Dedifferentiated amniotic fluid mesenchymal stem cell (primary cell): Measurements from ENCODE around the gene ISL2.

Experiments
- DNase-seq: peaks from one replicate; pipeline ENCODE4 v3.0.0-alpha.2; 2016; ENCODE audit errors: extremely low spot score

ISL2 gene

DNA sequence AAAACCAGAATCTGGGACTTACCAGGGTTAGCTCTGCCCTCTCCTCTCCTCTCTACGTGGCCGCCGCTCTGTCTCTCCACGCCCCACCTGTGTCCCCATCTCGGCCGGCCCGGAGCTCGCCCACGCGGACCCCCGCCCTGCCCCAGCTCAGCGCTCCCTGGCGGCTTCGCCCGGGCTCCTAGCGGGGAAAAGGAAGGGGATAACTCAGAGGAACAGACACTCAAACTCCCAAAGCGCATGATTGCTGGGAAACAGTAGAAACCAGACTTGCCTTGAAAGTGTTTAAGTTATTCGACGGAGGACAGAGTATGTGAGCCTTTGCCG, 5.4 kb downstream of the ISL2 start:
- DNase-seq, result no peak

DNA sequence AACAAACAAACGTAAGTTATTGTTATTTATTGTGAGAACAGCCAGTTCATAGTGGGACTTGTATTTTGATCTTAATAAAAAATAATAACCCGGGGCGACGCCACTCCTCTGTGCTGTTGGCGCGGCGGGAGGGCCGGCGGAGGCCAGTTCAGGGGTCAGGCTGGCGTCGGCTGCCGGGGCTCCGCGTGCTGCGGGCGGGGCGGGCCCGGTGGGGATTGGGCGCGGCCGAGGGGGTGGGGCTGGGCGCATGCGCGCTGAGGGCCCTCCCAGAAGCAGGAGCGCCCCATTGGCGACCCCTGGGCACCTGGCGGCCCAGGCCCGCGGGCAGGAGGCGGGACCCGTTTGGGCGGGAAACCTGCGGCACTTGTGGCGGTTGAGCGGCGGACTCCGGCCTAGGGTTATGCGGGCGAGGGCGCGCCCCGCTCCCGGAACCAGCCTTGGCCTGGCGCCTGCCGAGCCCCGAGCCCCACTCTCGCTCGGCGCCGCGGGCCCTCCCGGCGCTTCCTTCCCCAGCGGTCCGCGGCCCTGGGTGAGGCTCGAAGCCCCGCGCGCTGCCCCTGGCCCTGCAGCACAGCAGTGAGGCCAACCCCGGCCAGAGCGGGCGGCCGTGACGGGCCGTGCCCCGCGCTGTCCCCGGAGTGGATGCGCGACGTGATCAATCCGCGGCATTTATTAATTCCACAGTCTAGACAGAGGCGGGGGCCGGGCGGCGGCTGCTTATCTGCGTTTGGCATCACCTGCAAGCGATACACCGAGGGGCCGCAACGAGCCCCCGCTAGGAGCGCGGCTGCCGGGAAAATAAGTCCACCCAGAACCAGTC, 6.0 kb downstream of the ISL2 start:
- DNase-seq, result no peak

DNA sequence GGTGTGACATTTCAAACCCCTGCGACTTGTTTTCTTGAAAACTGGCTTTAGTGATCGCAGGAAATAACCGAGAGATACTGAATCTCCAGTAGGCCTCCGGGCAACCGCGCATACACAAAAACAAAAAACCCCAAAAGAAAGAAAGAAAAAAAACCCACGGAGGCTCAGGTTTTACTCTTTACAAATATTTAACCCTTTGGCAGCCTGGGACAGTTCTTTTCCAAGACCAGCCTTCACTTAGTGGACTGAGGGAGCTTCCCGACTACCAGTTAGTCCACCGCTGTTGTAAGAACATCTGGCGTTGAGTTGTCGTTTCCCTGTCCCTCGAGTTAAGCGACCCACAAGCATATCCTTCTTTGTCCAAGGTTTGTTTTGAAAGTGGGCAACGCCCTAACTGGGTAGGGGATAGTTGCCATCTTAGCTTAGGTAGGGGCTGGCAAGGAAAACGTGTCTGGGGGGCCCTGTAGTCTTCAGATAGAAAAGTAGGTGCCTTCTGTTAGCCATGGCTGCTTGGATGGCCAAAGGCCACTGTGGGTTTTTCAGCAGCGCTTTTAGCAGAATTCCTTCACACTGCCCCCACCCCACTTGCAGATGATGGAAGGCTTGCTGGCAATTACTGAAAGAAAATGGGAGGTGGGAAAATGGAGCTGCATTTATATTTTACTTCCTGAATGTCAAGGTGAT, 6.9 kb downstream of the ISL2 start:
- DNase-seq, result no peak

DNA sequence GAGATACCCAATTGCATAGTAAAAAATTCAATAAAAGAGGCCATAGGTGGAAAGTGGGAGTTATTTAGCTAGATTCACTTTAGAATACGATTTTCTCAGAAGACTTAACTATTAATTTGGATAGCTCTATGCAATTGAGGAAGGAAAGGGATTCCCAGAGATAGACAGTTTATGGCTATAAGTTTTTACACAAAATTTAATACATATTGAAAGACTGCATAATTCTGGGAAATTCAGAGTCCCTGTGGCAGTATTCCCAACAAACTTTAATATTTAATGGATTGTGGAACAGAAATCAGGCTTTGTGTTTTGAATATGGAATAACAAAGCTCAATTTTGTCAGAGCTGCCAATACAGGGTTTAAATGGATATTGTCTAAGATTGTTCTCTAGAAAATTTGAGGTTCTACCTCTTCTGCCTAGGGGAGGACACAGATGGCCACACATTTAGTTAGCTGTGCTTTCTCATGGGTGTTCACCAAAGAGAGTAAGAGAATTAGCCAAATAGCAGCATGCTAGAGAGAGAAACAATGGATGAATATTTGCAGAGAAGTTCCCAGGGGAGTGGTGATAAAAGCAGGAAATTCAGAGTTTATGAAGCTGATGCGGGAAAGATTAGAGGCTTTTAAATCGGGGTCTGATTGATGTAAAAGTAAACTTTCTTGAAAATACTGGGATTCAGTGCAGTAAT, 8.5 kb downstream of the ISL2 start:
- no peak for DNase-seq

DNA sequence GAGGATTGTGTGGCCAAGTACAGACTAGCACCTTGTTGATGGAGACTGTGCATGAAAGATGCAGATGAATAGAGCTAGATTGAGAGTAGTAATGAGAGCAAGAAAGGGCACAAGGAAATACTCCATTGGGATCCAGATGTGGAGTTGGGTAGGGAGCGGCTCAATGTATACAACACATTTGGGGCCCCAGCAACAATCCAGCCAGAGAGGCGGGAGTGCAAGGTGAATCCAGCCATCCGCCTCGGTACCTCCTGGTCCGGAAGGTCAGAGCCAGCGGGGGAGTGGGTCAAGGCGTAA, 9.0 kb downstream of the ISL2 start:
- no peak for DNase-seq

DNA sequence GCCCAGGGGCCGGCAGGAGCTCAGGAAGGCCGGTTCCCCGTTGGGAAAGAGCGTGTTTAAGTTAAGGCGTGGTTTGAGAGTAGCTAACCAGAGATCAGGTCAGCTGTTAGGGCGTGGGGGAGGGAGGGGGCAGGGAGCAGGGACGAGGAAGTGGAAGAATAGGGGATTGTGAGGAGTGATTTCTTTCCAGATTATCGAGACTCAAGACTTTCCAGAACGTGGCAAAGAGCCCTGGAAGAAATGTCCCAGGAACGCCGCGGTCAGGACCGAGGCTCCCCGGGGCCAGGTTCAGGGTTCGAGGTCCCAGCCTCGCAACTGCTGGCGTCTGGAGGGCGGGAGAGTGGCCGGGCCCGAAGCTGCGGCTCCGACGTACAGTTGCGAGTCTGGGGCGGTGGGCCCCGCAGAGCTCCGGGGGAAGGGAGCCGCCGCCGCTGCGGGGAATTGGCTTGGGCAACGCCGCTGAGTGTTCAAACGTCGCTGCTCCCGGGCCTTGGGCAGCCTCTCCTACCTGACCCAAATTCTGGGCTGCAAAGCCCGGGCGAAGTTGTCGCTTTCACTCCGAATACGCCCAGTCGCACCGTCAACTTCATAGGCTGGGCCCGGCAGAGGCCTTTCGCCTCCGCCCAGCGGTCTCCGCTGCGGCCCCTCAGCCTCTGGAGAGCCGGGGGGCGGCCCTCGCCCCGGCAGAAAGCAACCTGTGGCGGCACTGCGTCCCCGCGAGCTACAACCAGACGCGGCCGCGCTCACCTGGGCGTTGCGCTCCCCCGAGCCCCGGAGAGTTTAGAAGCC, 9.5 kb downstream of the ISL2 start:
- DNase-seq, result no peak

DNA sequence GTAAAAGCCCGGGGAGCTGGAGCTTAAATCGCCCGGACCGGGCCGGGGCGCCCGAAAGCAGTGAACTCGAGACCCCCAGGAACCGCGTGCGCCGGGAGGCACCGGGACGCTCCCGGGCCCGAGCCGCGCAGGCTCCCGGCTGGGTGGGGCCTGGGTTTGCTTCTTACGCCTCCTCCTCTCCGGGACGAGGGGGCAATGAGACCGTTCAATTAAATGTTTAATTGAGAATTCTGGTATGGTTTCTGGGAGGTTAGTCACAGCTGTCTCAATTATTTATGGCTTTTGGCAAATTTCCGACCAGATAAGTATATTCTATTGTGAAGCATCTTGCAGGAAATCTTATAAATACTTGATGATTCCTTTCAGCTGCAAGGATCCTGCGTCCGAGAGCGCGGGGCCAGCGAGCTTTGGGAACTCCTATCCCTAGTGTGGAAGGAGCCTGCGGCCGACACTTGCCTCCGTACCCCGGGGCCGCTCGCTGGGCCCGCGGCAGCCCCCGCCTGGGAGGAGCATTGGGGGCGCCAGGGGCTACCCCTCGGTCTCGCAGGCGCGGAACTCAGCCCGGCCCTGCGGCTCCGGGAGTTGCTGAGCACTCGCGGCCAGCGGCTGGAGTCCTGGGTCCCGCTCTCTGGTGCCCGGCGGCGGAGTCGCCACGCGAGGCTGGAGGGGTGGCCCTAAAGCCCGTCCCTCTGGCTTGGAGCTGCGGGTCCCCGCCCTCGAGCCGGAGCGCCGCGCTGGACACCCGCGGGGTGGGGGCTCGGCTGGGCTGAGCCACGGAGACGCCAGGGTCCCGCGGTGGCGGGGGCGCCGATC, 10.3 kb downstream of the ISL2 start:
- DNase-seq, result no peak

DNA sequence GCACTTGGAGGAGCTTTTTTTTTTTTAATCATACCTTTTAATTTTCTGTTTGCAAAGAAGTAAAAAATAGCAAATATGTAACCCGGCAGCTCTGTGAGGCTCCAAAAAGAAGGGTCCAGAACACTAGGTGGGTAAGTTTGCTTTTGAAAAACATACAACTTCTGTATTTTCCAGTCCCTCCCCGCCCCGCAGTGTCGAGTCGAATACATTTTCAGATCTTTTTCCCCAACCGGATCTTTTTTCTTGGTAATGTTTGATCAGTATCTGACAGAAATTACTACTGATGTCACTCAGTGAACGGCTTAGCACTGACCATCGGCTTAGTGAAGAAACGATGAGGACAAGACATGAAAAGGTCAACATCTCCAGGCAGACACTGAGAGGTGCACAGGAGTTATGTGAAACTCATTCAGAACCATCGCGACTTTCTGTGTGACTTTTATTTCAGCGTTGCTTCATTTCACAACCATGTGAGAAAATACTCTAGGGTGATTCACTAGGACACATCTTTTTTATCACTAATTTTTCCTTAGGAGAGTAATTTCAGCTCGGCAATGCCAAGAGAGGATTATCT, 11.0 kb downstream of the ISL2 start:
- DNase-seq, result no peak

DNA sequence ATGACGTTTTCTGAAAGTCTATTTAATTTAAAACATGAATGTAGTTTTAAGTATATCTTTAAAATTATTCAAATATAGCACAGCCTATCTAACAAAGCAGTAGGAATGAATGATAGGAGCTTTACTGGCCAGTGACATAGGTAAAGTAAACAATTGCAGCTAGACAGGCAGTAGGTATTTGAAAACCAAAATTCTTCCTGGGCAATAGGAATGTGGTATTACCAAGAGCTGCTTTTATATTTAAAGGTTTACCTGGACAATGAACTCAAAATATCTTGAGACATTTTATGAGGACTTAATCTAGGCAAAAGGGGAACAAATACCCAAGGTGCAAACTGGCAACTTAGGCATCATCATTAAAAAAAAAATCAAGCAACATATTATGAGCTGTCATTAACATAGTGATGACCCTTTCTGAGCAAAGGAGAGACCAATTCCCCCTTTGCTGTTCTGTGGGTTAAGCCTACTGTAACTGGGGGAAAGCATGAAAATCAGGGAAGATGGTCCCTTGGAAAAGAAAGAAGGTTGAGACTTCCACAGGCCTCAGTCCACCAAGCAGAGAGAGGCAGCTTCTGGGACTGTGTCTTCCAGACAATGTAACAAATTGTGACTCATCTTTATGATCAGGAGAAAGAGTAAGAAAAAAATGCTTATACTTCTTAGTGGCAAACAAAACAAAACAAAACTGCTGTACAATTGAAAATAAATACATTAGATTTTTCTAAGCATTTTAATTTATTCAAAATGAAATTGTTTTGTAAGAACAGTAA, 12.9 kb downstream of the ISL2 start:
- DNase-seq, result no peak

DNA sequence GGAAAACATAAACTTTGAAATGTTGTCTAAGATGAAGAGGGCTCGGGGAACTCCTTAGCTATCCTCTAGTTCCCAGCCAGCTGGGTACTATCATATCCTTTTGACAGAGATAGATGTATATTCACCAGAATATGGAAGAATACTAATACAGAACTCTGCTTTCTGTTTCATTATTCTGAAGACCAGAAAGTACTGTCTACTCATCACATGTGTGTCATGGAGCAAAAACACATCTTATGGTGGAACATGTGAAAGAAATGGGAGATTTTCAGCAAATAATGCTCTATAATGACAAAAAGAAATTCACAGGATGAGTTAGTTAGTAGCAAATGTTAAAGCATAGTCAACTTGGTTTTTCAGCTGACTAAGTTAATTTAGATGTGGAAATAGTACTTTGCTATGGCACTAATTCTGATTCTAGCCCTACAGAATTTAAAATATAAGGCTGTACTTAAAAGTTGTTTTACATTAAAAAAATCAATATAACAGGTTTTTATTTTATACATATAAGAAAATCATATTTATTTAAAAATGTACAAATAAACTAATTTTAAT, 16.5 kb downstream of the ISL2 start:
- no peak for DNase-seq

DNA sequence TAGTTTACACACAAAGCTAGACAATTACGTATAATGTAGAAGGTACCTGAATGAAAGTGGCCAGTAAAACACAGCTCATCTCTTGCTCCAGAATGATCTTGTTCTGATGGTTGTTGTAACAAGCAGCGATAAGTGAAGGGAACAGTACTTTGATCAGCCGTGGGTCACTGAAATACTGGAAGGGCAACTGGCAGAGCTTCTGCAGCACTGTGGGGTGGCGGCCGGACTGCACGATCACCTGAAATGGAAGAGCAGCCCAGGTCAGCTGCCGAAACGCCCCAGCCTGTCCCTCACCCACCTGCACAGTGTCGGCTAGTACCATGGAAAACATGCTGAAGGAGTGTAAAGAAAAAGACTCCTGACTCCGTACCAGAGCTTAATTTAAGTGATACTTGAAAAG, 17.3 kb downstream of the ISL2 start:
- no peak for DNase-seq

DNA sequence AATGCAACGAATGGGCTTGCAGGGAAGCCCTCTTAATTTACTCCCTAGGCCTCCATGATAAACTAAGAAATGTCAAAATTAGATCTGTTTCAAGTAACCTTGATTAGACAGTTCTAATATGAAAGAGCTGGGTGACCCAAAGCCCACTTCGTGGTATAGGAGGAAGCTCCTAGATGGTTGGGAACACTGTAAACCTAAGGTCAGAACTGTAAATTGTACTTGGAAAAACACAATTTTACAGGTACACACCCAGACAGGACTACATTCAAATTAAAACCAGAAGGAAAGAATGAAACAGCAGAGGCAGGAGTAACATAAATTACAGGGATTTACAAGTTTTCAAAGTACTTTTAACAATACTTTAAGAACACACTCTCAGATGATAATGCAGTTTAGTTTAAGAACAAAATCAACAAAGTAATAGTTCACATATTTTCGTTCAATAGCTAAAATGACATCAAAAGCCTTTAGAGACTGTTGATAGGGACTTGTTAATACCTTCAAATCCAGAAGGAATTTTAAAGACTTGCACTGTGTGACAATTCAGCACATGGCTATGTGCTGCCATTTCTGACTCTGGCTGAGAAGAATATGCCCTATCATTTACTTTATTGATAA, 18.4 kb downstream of the ISL2 start:
- DNase-seq, result no peak

DNA sequence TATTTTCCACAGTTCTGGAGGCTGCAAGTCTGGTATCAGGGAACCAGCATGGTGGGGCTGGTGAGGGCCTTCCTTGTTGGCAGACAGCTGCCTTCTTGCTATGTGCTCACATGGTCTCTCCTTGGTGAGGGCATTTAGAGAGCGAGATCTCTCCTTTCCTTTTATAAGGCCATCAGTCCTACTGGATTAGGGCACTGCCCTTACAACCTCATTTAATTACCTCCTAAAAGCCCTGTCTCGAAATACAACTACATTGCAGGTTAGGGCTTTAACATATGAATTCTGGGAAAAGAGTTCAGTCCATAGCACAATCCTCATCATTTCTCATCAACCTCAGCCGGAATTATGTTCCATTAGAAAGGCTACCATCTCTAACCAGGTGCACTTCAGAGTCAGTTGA, 21.9 kb downstream of the ISL2 start:
- no peak for DNase-seq

DNA sequence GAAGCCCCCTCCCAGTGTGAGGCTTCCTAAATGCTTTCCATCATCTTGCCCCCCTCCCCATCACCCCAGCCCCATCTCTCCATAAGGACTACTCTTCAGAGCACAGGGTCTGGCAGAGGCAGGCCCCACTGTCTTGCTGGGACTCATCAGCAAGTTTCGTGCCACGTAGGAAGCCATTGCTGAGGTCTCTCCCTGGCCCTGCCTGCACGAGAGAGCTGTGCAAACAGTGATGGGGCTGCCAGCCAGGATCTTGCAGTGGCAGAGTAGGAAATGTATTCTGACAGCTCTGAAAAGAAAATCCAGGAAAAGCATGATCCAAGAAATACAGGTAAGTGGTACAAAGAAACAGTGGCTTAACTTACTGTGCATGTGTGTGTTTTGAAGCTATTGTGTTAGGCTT, 22.6 kb downstream of the ISL2 start:
- no peak for DNase-seq

DNA sequence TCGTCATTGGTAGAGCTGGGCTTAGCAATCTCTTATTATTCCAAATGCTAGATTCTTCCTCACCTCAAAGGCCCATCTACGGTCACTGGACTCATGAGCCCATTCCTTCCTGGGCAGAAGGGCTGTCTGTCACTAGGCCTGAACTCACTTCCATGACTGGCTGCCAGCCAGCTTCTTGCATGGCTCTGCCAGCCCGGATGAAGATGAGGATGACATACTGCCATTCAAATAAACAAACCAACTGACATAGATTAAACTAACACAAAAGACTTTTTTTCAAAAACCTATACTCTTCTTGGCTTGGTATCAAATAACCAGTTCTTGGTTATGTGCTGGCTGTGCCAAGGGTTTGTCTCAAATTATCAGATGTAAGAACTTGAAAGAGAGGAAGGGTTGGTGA, 23.8 kb downstream of the ISL2 start:
- no peak for DNase-seq

DNA sequence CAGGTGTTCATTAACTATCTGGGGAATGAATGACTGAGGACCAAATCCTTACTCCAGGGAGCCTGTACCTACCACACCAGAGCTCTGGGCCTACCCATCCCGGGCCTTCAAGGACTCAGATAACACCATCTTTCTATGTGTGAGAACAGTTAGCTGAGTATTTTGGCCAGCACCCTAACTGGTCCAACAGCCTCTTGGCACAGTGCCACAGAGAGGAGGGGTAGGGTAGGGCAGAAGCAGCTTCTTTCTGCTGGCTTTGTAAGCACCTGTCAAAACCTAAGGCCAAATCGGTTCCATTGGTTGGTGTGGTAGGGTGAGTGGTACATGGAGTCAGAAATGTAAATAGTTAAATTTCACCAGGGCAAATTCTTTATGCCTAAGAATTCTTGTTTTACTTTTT, 26.7 kb downstream of the ISL2 start:
- DNase-seq, result no peak

DNA sequence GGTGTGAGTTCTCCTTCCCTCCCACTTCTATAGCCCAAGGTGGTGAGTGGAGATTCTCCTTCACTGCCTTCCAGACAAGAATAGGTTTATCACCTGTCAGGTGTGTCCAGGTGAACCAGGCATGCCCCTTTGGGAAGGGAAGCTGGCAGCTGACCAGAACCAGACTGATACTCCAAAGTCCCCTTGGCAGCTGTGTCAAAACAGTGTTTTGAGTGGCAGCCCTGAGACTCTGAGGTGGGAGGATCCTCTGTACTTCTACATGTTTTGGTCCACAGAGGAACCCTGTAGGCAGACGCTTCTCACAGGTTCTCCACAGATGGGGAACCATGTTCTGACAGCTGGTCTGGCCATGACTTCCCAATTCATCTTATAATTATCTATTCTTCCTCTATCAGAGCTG, 30.1 kb downstream of the ISL2 start:
- no peak for DNase-seq

DNA sequence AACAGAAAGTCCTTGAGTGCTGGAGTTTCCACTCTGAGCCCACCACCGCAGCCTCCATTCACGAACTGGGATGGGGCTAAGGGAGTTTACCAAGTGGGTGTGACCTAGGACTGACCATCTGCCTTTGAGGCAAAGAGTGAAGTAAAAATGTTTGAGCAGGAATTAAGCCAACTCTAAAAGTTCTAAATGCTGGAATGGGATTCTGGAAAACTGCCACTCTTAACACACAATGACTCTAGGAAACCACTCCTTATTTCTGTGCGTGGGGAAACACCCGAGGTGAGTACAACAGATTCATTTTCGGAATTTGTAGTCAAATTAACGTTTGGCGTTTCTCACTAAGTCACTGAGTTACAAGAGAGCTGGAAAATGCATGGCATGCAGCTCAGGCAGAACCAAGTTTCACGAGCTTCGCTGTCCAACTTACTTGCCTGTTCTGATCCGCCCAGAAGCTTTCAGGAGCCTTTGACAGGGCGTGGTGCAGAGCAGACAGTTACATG, 31.6 kb downstream of the ISL2 start:
- no peak for DNase-seq

DNA sequence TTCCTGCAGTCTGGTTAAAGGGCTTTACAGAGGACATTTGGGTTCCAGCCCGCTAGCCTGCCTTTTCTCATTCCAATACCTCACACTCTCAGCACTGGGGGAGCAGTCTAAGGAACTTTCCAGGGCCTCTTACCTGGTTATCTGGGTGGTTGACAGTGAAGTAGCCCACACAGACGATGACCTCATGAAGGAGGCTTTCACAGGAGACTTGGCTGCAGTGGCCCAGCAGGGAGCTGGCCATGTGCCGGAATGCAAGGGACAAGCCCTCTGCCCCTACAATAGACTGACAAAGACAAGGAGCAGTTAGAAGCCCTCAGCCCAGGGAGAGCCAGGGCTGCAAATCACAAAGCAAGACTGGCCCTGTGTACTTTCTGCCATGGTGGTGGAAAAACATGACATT, 39.5 kb downstream of the ISL2 start:
- no peak for DNase-seq

DNA sequence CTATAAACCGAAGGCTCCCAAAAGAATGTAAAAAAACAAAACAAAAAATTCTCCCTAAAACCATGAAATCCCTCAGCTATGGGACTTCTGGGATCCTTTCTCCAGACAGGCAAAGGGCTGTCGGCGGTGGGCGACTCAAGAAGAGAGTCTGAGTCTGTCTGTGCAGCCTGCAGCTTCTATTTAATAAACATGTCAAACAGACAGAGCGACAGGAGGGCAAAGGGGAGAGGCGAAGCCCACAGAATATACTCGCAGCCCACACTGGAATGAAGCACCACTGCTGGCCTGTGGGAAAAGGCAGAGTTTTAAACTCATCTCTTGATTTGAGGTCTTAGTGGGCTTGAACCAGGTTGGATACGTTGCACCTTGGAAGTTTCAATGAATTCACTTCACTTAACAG, 40.2 kb downstream of the ISL2 start:
- DNase-seq, result no peak
